GM12801 (cell line): ENCODE results near the gene ANKS1B.

ENCODE experiments used
- CTCF ChIP-seq: IDR thresholded peaks from one replicate; pipeline ENCODE4 v1.5.1; 2011; ENCODE audit warnings: control low read depth; ENCODE audit not compliant: insufficient read length; ENCODE audit errors: extremely low read depth

ANKS1B gene

GRCh38 chr12:99380701-99381100, 604.0 kb downstream of the ANKS1B start:
- TF ChIP-seq CTCF, result no peak

- no peak for TF ChIP-seq CTCF
These were observed 610.7 kb downstream of the ANKS1B start for GRCh38 chr12:99374023-99374422.

GRCh38 chr12:99372257-99372920, 612.3 kb downstream of the ANKS1B start:
- TF ChIP-seq CTCF, result no peak

- no peak for TF ChIP-seq CTCF
These were observed 614.2 kb downstream of the ANKS1B start for GRCh38 chr12:99370421-99371138.

GRCh38 chr12:99367181-99367580, 617.6 kb downstream of the ANKS1B start:
- TF ChIP-seq CTCF, result no peak

GRCh38 chr12:99352269-99352668, 632.5 kb downstream of the ANKS1B start:
- no peak for TF ChIP-seq CTCF

- TF ChIP-seq CTCF, result no peak
These were observed 640.8 kb downstream of the ANKS1B start for GRCh38 chr12:99343960-99344359.
